Measurements from ENCODE around the gene SMCO2. TPM values are rescaled to one million over a fixed set of nuclear protein-coding genes. Genes with fewer than 3 reads are reported as not detected.

SMCO2 gene
- total and polyA plus RNA-seq, 2 of the 8 experiments (the other 6 are each of a cell fraction or from before 2014, with no cell fraction given), result 0.24 to 0.80 TPM

DNA sequence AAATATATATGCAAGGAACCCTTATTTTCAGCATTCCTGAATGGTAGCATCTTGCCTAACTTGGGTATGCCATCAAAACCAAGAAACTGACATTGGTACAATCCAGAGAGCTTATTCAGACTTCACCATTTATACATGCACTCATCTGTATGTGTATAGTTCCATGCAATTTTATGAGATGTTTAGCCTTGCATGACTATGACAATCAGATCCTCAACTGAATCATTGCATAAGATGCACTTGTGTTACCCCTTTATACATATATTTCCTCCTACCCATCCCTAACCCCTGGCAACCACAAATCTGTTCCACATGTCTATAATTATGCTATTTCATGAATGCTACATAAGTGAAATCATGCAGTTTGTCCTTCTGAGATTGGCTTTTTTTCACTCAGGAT lies 40.4 kb downstream of the SMCO2 start (continued):
- TF ChIP-seq SAP30 (IDR thresholded peaks at IDR 0.05; ENCODE audit: insufficient read depth, insufficient replicate concordance, low read length), result no peak
- TF ChIP-seq POLR2A (IDR thresholded peaks at IDR 0.05; ENCODE audit: control extremely low read depth in 1 of 2, low read depth in 2 of 2, low read length in 2 of 2), result no peak
- TF ChIP-seq, protein P1, sequence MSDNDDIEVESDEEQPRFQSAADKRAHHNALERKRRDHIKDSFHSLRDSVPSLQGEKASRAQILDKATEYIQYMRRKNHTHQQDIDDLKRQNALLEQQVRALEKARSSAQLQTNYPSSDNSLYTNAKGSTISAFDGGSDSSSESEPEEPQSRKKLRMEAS (IDR thresholded peaks at IDR 0.05), result no peak
- no peak for TF ChIP-seq KDM1A (IDR thresholded peaks at IDR 0.05; ENCODE audit: borderline replicate concordance, low read length)
- no peak for TF ChIP-seq HDAC2 (IDR thresholded peaks at IDR 0.05; ENCODE audit: borderline replicate concordance in 1 of 2, low read depth in 2 of 2, low read length in 2 of 2)
- no peak for TF ChIP-seq SIRT6 (IDR thresholded peaks at IDR 0.05; ENCODE audit: low read length)

All from H1 (cell line).